GM19025 (cell line): ENCODE data around the gene CASK.
"Not testable (repeated sequence)": the region's sequence is repeated elsewhere in the genome, so short reads cannot be mapped to it uniquely, and the experiment has no call there.

ENCODE experiments used
- ATAC-seq: cut with Tn5 transposase; IDR thresholded peaks from one replicate; pipeline ENCODE4 v1.9.1; 2021; ENCODE audit warnings: mild to moderate bottlenecking, low read depth, moderate library complexity; ENCODE audit not compliant: unreplicated experiment

The CASK gene

DNA sequence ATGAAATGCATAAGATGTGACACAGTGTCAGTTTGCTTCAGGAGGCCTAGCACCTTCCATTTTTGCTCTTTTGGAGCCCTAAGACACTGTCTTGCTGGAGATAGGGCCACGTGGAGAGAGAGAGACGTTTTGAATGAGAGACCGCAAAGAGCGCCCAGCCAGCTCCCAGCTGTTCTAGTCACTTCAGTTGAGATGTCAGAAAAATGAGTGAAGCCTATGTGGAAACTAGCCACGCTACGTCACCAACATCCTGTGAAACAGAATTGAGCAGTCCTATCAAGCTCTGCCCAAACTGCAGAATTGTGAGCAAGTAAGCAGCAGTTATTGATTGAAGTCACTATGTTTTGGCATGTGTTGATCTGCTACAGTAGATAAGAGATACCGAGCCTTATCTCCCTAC lies 186.3 kb downstream of the CASK start:
- ATAC-seq: no peak

DNA sequence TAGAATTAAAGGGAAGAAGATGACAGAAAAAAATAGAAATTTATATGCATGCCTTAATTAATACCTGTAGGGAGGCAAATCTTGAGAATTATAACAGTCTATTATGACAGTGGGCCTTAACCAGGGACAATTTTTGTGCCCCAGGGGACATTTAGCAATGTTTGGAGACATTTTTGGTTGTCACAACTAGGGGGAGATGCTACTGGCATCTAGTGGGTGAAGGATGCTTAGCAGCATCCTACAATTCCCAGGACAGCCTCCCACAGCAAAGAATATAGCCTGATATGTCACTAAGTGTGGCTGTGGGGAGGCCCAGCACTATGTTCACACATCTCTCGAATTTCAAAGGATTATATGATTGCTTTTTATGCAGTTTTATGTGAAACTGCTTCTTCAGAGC lies 188.8 kb downstream of the CASK start:
- ATAC-seq: no peak

DNA sequence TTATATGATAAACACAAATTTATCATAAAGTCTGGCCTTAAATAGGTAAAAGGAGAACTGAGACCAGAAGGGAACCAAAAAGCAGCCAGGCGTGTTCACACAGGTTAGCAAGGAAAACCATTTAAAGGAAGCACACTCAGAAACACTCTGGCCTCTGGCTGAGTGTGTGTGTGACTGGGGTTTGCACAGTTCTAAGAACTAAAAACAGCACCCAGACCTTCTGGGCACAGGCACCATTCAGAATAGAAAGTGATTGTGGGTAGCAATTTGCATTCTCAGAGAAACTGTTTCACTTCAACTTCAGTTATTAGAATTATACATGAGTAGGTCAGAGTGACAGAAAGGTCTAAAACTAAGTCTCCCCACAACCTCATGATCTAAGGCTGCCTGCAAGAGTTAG lies 189.4 kb downstream of the CASK start:
- peak; percentile 97 for ATAC-seq

DNA sequence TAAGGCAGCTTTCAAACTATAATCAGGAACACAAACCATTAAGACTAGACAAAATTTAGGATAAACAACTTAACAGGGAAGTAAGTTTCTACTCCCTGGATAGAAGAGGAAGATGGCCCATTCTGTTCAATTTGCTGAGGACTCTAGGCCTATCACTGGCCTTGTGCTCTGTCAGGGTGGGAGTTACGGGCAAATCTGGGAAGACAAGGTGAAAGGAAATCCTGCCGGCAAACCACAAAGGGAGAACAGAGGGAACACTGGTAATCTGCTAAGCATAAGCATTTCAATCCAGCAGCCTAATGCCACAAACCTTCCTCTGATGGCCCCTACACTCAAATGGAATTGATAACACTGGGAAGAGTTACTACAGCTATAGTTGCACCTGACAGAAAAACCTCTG lies 191.1 kb downstream of the CASK start:
- no peak for ATAC-seq

DNA sequence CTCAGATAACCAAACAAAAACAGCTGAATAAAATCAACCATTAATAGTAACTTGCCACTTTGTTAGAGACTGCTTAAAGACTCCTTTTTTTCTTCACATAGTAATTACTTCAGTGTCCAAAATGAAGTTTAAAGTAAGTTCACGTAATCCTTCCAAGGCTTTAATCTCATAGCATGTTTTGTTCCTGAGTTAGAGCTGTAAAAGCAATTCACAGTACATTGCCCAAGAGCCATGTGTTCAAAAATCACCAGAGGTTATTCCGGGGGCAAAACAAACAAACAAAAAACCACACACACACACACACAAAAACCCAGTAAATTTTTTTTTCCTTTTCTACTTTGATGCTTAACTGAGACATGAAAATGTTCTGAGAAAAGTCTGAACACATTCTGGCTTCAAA lies 193.3 kb downstream of the CASK start:
- ATAC-seq: no peak

DNA sequence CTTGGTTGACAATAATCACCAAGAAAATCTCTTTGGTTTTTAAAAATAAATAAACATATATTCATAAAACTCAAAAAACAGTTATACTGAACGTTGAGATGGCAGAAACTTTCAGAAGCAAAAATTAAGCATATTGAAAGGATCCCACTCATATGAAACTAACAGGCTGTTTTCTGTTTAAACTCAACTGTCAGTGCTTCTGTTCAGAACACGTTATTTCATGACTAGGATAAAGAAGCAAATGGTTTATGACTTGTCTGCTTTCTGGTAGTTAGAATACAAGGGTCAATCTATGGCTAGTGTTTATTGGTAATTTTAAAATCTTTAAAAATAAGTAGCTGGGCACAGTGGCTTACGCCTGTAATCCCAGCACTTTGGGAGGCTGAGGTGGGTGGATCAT lies 195.2 kb downstream of the CASK start:
- no peak for ATAC-seq

DNA sequence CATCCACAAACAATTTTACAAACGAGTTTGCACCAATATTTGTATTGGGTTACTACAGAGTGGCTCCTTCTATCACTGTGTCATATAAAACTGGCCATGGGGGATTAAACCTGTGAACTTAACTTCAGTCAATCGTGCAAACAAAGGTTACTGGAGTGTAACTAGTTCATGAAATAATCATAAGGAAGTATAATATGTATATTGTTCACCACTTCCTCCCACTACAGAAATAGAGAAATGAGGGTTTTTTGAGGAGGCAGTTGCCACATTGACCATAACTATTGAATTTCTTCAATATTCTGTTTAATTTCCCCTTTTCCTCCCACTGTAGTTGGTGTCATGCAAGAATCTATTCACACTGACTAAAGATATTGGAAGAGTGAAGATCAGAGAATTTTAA lies 199.5 kb downstream of the CASK start, which contains the start of gene GPR82:
TSS of gene GPR82 (plus strand) at position 356 of the 400 bp plus-strand sequence. CDS start 2,846 bp downstream, outside the sequence.
- ATAC-seq: no peak

DNA sequence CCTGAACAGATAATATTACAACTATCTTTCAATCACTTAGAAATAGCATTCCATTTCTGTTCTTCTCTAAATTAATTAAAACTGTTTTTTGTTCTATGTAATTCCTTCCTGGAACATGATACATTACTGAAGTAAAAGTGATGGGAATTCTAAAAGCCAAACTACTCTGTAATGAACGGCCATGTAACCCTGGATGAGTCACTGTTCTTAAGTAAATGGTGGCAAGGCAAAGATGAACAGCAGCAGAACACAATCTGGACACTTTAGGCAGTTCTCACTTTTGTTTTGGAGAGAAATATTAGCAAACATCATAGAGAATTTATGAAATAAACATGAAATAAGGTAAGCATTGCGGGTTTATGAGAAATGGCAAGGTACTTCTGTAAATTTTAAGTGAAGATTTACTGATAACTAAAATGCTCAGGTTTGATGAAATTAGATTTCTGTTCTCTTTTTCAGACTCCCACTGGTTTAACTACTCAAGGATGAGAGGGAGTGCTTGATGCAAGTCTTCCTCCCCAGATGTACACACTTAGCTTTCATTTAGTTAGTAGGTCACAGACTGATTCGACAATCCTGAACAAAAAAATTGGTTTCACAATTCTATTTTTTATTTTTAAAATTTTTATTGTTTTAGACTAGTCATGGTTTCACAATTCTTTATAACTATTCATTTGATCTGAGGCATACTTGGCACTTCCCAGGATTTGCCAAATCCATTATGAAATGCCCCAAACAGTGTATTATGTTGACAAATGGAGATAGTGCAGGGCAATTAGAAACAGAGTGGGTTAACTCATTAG lies 200.3 kb downstream of the CASK start:
- no peak for ATAC-seq

DNA sequence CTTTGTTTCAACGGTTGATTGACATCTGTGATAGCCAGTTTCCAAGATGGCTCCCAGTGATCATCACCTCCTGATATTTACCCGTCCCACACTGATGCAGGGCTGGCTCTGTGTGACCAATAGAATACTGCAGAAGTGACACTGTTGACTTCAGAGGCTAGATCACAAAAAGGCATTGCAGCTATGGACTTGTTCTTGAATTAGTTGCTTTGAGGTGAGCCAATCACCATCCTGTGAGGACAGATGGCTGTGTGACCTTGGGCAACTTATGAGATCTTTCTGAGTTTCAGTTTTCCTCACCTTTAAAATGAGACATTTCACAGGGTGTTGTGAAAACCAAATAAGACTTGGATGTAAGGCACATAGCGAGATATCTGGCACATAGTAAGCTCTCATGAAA lies 201.1 kb downstream of the CASK start:
- no peak for ATAC-seq

DNA sequence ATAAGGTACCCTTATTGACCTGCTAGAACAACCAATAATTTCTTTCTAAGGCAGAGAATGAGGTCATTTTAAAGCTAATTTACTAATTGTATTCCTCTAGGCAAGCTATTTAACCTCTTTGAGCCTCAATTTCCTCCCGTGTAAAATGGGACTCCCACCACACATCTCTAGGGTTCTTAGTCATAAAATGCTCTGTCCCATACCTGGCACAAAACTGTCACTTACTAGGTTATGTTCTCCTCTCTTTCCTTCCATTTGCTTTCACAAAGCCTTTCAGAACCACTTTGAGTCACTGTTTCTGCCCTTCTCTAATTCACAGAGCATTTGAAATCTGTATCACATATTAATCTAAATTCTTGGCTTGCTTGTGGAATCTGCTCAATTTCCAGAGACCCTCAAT lies 201.8 kb downstream of the CASK start:
- no peak for ATAC-seq

DNA sequence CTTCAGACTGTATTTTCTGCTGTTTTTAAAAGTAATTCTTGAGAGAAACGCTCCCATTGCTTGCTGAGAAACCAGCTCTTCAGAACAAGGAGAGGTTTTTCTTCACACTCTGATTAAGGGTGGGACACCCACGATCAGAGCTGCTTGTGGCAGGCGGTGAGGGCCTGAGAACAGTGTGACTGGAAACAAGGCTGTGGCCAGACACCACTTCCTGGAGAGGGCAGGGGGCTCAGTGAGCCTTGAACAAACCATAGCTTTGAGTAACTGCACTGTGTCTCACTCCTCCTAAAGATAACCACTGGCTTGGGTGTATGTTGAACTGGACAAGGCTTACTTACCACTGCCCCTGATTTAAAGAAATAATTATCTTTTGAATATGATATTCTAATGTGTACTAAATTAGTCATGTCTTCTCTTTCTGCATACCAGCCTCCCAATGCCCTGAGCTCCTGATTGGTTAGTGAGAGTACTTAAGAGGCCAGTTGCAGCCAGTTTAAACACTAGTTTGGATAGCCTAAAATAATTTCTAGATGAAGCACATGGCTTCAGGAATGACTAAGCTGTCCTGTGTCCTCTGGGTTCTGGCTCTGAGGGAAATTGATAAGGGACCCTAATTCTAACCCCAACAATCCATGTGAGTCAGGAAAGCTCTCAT lies 203.1 kb downstream of the CASK start:
- ATAC-seq: no peak

DNA sequence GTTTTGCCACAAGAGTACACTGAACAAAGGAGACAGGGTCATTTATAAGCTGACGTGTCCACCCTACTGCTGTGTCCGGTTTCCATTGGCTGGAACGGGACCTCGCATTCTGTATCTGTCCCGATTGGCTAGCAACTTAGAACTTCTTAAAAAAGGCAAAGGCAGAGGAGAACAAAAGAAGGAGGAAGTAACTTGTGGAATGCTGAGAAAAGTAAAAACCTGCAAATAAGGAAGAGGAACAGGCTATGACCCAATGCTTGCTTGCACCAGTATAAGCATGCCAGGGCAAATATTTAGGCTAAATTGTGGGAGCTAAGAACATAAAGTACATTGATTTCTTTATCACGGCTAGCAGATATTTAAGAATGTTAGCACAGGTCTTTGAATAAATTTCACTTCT lies 203.7 kb downstream of the CASK start:
- not testable (repeated sequence) for ATAC-seq

DNA sequence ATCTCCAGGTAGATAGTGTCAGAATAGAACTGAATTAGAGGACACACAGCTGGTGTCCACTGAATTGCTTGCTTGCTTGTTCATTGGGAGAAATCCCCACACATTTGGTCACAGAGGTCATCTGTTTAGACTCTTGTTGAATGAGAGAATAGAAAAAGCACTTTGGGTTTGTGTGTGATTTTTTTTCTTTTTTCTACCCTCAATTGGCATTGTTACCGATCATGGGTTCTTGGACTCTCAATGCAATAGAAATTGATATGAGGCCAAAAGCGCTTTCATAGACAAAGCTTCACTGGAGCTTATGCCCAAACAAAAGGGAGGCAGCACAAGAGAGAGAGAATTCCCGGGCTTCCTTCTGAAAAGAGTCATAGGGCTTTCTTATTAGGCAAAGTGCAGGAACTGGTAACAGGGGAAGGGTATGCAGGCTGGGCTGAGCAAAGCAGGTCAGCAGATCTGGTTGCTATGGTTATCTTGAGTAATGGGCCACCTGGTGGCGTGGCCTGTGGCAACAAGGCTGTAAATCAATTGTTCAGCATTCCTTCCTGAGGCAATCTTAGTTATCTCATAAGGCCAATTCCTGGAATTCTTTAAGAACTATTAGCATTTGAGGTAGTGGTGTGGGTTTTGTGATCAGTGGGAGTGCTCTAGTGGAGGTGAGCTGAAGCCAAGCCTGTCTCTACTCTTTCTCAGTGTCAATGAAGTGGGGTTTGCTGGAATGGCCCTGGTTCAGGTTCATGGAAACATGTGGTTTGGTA lies 204.7 kb downstream of the CASK start:
- no peak for ATAC-seq

DNA sequence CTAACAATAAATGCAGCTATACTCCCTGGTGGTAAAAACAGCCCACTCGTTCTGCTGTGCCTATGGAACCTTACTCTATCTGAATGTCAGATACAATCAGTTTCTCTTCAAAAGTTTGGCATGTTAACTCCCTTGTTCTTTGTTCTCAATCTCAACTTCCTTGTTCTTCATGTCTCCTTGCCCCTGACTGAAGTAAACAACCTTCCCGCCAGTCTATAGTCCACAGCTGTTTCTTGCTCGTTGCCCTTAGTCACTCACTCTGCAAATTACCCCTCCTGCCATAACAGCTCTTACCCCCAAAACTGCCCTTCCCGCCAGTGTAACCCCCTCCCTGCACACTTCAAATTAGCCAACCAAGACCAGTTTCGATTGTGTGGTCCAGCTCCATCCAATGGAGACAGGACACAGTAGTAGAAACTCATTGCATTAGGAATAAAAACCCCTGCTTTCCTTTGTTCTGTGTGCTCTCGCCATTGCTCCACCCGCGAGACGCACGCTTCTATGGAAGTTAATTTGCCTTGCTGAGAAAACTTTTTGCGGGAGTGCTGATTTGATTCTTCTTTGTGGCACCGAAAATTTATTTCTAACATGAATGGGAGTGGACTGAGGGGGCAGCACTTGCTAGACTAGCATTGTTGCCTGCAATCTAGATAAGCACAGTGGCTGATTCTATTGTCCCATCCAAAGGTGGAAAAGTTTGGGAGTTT lies 206.4 kb downstream of the CASK start:
- no peak for ATAC-seq

DNA sequence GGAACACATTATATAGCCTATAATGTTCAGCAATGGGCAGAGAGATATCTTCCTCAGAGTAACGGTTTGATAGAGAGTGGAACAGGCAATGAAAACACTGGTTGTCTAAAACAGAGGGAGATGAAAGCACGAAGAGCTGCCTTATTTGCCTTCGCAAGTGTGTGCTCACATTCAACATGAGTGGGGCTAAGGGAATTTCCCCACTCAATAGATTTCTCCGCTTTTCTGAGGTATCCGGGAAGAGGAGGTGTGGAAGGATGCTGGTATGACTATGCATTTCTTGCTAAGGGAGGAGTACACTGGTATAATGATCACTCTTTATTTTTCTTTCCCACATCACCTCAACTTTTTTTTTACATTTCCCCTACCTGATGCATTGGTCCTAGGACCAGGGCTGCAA lies 207.1 kb downstream of the CASK start:
- ATAC-seq: no peak

DNA sequence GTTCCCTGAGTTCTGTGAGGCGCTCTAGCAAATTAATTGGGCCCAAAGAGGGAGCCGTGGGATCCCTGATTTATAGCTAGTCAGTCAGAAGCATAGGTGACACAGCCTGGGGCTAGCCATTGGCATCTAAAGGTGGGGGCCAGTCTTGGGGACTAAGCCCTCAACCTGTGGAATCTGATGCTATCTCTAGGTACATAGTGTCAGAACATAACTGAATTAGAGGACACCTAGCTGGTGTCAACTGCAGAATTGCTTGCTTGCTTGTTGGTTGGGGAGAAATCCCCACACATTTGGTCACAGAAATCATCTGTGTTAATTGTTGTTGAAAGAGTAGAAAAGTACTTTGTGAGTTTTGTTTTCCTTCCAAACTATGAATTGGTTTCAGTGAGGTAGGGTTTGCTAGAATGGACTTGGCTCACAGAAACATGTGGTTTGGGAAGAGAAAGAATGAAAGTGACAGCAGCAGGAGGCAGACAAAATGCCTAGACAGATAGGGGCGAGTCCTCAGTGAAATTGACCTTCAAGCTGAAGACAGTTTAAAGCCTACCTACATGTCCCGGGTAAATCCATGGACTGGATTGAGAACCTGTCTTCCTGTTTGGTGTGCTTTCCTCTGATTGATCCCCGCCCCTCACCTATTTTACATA lies 212.2 kb downstream of the CASK start:
- ATAC-seq: no peak

DNA sequence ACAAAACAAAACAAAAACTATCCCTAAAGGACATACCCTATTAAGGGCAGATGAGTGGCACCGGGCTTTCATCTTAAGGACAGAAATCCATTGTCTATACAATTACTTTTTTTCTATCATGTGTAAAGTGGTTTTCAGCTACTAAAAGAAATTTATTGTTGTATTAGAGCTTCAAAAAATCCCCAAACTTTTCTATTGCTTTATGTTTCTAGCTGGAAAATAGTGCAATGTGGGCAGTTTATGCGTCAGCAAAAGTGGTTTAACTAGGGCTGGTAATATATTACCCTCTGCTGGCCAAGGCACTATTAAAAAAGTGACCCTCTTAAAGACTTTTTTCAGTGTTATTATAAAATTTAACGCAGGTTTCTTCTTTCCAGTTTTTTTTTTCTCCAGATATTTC lies 214.9 kb downstream of the CASK start:
- no peak for ATAC-seq

DNA sequence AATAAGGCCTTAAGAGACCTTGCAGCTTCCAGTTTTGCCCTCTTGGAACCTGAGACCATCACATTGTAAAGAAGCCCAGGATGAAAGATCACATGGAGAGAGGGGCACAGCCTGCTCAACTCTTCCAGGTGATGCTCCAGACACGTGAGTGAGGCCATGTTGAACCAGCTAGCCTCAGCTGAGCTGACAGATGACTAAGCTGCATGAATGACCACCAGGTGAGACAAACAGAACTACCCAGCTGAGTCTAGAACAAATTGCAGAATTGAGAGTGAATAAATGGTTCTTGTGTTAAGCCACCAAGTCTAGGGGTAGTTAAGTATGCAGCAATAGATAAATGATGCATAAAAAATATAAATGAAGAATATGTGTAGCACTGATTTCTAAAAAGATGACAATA lies 216.1 kb downstream of the CASK start:
- no peak for ATAC-seq

DNA sequence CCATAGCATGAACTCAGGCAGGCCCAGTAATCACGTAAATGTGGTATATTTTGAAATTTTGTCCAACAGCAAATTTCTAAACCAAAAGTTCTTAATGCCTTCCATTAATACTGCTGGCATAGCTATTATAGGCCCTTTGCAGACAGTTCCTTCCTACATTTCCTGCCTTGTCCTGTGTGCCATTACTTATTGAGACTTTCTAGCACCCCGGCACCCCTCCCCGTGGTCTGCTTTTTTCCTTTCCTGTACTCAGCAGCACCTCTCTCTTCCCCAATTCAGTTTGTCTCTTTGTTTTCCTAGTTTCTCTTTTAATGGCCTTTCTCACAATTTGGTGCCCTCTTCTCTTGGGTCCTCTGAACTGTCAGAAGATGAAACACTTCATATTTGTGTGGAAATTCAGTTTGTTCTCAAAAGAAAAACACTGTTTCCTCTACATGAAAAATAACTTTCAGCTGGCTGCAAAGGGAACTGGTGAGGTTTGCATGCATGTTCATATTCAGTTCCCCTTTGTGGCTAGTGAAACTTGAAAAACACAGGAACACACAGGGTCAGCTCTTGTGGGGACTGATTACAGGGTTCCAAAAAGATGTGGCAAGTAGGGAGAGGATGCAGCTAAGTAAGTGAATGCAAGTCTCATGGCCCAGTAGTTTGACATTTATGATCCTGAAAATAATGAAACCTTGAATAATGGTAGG lies 217.5 kb downstream of the CASK start:
- ATAC-seq: peak; percentile 82

DNA sequence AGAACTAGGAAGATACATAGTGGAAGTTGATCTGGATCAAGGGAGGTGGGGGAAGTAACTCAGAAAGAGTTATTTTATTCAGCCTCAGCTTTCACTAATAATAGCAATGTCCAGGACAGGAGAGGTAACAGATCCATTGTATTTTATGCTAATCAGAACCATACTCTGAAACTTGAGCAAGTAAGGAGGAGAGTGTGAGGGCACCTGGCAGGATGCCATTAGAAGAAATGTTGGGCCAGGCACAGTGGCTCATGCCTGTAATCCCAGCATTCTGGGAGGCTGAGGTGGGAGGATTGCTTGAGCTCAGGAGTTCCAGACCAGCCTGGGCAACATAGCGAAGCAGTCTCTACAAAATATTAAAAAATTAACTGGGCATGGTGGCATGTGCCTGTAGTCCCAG lies 218.3 kb downstream of the CASK start:
- ATAC-seq: no peak
